H1 (cell line): ENCODE data around the gene DMAC2. TPM values are rescaled to one million over a fixed set of nuclear protein-coding genes. Genes with fewer than 3 reads are reported as not detected.

Source experiments
- CTCF ChIA-PET: fragments of 300-600 bp; sonication (Branson Sonifier 250); formaldehyde crosslinking; loops from one replicate; lab custom pipeline; 2021; ENCODE audit not compliant: partially characterized antibody; lab: Charles Lee
- POLR2A ChIA-PET: fragments of 300-600 bp; sonication (Branson Sonifier 250); formaldehyde crosslinking; loops from one replicate; lab custom pipeline; 2021; ENCODE audit warnings: inconsistent platforms; ENCODE audit not compliant: partially characterized antibody; lab: Charles Lee
- DNase-seq, 2 experiments: peaks; one replicate each; pipeline versions ENCODE4 v3.0.0 to v3.0.0-alpha.2; 2010 to 2022; ENCODE audit warnings: low spot score in 2 of 2, low read depth in 1 of 2, mixed read lengths in 1 of 2
- FAIRE-seq: peaks from 2 replicates; lab custom pipeline; 2011; peaks lifted over from hg19 to GRCh38; lab: Jason Lieb, UNC
- H2AFZ ChIP-seq: 2 replicates; pipeline ENCODE4 v1.8.1; 2012; ENCODE audit warnings: low read length, inconsistent platforms
- H2AK5ac ChIP-seq: 2 replicates; pipeline ENCODE4 v1.6.1; 2013; ENCODE audit warnings: low read depth, low read length
- H2BK120ac ChIP-seq: replicated peaks from 2 replicates; pipeline ENCODE3; 2013; ENCODE audit warnings: low read depth, low read length, inconsistent platforms
- H2BK12ac ChIP-seq: 2 replicates; pipeline ENCODE4 v1.6.1; 2013; ENCODE audit warnings: low read depth, low read length
- H2BK15ac ChIP-seq: 2 replicates; pipeline ENCODE4 v1.6.1; 2013; ENCODE audit warnings: low read length
- H2BK20ac ChIP-seq: 2 replicates; pipeline ENCODE4 v1.6.1; 2013; ENCODE audit warnings: low read length
- H2BK5ac ChIP-seq: 2 replicates; pipeline ENCODE4 v1.6.1; 2013; ENCODE audit warnings: low read depth, low read length
- H3K14ac ChIP-seq: 2 replicates; pipeline ENCODE4 v1.6.1; 2013; ENCODE audit warnings: inconsistent platforms; ENCODE audit not compliant: insufficient read length
- H3K18ac ChIP-seq: 2 replicates; pipeline ENCODE4 v1.6.1; 2013; ENCODE audit warnings: low read length; ENCODE audit errors: extremely low read depth
- H3K23ac ChIP-seq: 2 replicates; pipeline ENCODE4 v1.6.1; 2013; ENCODE audit warnings: inconsistent platforms; ENCODE audit not compliant: insufficient read length
- H3K23me2 ChIP-seq: 2 replicates; pipeline ENCODE4 v1.6.1; 2013; ENCODE audit warnings: low read depth, low read length
- H3K27ac ChIP-seq: 2 replicates; pipeline ENCODE4 v1.6.1; 2011; ENCODE audit warnings: low read depth, low read length, inconsistent platforms
- H3K27me3 ChIP-seq, 4 experiments: replicated peaks in 1 of 4; 1 replicate in 1 of 4; 2 replicates in 3 of 4; pipeline versions ENCODE4 v1.6.1 to v1.8.1; 2011 to 2013; ENCODE audit warnings: low read length in 3 of 4, mild to moderate bottlenecking in 3 of 4, inconsistent platforms in 2 of 4, mixed read lengths in 2 of 4, moderate library complexity in 1 of 4; ENCODE audit not compliant: control insufficient read depth in 3 of 4, insufficient read depth in 3 of 4; ENCODE audit errors: extremely low read depth in 1 of 4
- H3K36me3 ChIP-seq, 4 experiments: 2 replicates each; pipeline versions ENCODE4 v1.6.1 to v1.8.1; 2011 to 2013; ENCODE audit warnings: mild to moderate bottlenecking in 4 of 4, low read length in 3 of 4, moderate library complexity in 2 of 4, control low read depth in 1 of 4, inconsistent platforms in 1 of 4; ENCODE audit not compliant: insufficient read depth in 4 of 4, control insufficient read depth in 2 of 4
- H3K4ac ChIP-seq: replicated peaks from 2 replicates; pipeline ENCODE3; 2013; ENCODE audit warnings: low read length, low read depth, mixed read lengths, inconsistent platforms; ENCODE audit not compliant: insufficient read length
- H3K4me1 ChIP-seq, 4 experiments: replicated peaks in 1 of 4; 1 replicate in 1 of 4; 2 replicates in 3 of 4; pipeline versions ENCODE4 v1.6.1 to v1.8.1; 2011 to 2013; ENCODE audit warnings: low read length in 3 of 4, inconsistent platforms in 2 of 4, mixed read lengths in 1 of 4; ENCODE audit not compliant: insufficient read depth in 4 of 4, control insufficient read depth in 3 of 4
- H3K4me2 ChIP-seq, 2 experiments: 2 replicates each; pipeline versions ENCODE4 v1.6.1 to v1.8.1; 2011 to 2013; ENCODE audit warnings: low read depth in 2 of 2, low read length in 2 of 2, control low read depth in 1 of 2, inconsistent platforms in 1 of 2, mild to moderate bottlenecking in 1 of 2; ENCODE audit not compliant: insufficient read depth in 1 of 2
- H3K4me3 ChIP-seq, 4 experiments: fragments of 200-600, 300-600 bp in 1 of 4; sonication (generic), shearing (Covaris generic), sonication (Bioruptor Twin) in 1 of 4; 2 replicates each; pipeline versions ENCODE4 v1.5.1 to v1.8.1; 2011 to 2016; ENCODE audit warnings: low read length in 4 of 4, low read depth in 3 of 4, control low read depth in 2 of 4, inconsistent platforms in 2 of 4, mild to moderate bottlenecking in 2 of 4, mixed read lengths in 1 of 4, moderate library complexity in 1 of 4; ENCODE audit not compliant: insufficient read depth in 2 of 4; ENCODE audit errors: extremely low read depth in 1 of 4
- H3K56ac ChIP-seq: replicated peaks from 2 replicates; pipeline ENCODE3; 2013; ENCODE audit warnings: low read depth, mild to moderate bottlenecking, mixed read lengths, low read length, inconsistent platforms; ENCODE audit not compliant: insufficient read length
- H3K79me1 ChIP-seq: 2 replicates; pipeline ENCODE4 v1.6.1; 2013; ENCODE audit warnings: low read depth, low read length, control low read depth
- H3K79me2 ChIP-seq, 2 experiments: 2 replicates each; pipeline versions ENCODE4 v1.6.1 to v1.8.1; 2012 to 2013; ENCODE audit warnings: low read length in 2 of 2, mild to moderate bottlenecking in 2 of 2, inconsistent platforms in 1 of 2; ENCODE audit not compliant: insufficient read depth in 2 of 2, control insufficient read depth in 1 of 2
- H3K9ac ChIP-seq, 4 experiments: replicated peaks in 1 of 4; 1 replicate in 1 of 4; 2 replicates in 3 of 4; pipeline versions ENCODE4 v1.6.1 to v1.8.1; 2011 to 2013; ENCODE audit warnings: low read depth in 3 of 4, low read length in 3 of 4, control low read depth in 2 of 4, mild to moderate bottlenecking in 2 of 4, moderate library complexity in 2 of 4, inconsistent platforms in 1 of 4; ENCODE audit errors: extremely low read depth in 1 of 4
- H3K9me3 ChIP-seq, 2 experiments: 2 replicates each; pipeline versions ENCODE4 v1.6.1 to v1.8.1; 2012 to 2013; ENCODE audit warnings: mild to moderate bottlenecking in 2 of 2, moderate library complexity in 2 of 2, control low read depth in 1 of 2, inconsistent platforms in 1 of 2, low read depth in 1 of 2, low read length in 1 of 2, mixed read lengths in 1 of 2; ENCODE audit not compliant: insufficient read depth in 2 of 2
- H4K20me1 ChIP-seq, 2 experiments: replicated peaks in 1 of 2; 2 replicates each; pipeline versions ENCODE3 to v1.8.1; 2011 to 2013; ENCODE audit warnings: inconsistent platforms in 2 of 2, low read length in 2 of 2, mild to moderate bottlenecking in 1 of 2; ENCODE audit not compliant: insufficient read depth in 2 of 2, control insufficient read depth in 1 of 2
- H4K5ac ChIP-seq: 2 replicates; pipeline ENCODE4 v1.6.1; 2013; ENCODE audit warnings: low read length, low read depth, mixed read lengths, inconsistent platforms; ENCODE audit not compliant: insufficient read length
- H4K8ac ChIP-seq: 2 replicates; pipeline ENCODE4 v1.8.0; 2013; ENCODE audit warnings: mild to moderate bottlenecking, moderate library complexity, low read length, inconsistent platforms; ENCODE audit not compliant: insufficient read depth; ENCODE audit errors: extremely low read depth
- H4K91ac ChIP-seq: replicated peaks from 2 replicates; pipeline ENCODE3; 2013; ENCODE audit warnings: low read length, mixed read lengths, inconsistent platforms; ENCODE audit not compliant: insufficient read length
- CHD7 ChIP-seq: fragments of 300-600 bp; sonication (generic); IDR thresholded peaks from 2 replicates; pipeline ENCODE4 v1.7.1; 2012; ENCODE audit warnings: low read length, moderate library complexity, mild to moderate bottlenecking, inconsistent platforms; ENCODE audit not compliant: insufficient replicate concordance
- WGBS, 2 experiments: shearing (Covaris generic) in 1 of 2; methylation state at CpG; one replicate each; pipeline versions ENCODE4 v1.1.6 to v1.1.7; 2013 to 2015; ENCODE audit warnings: low lambda C conversion rate in 2 of 2, mixed read lengths in 2 of 2, inconsistent platforms in 1 of 2, low coverage in 1 of 2, missing lambda C conversion rate in 1 of 2; ENCODE audit not compliant: insufficient replicate concordance in 2 of 2, insufficient coverage in 1 of 2, insufficient read length in 1 of 2; ENCODE audit errors: extremely low coverage in 1 of 2, missing lambda C conversion rate in 1 of 2; 5-methylcytosine and 5-hydroxymethylcytosine counted together
- polyA plus RNA-seq, 7 experiments: library from polyadenylated mRNA; depleted of rRNA in 3 of 7; stranded (reverse) in 5 of 7; unstranded in 2 of 7; fragments of >200 nt in 5 of 7; fragments of 200-250 nt in 2 of 7; gene quantifications; 1 replicate in 5 of 7; 2 replicates in 1 of 7; 4 replicates in 1 of 7; pipeline versions ENCODE4 v1.2.1 to v1.2.3, GENCODE V29; 2011 to 2013; ENCODE audit warnings: missing spikeins in 2 of 7, mixed read lengths in 2 of 7
- total RNA-seq: library from RNA; stranded (reverse); fragmentation: NEBNext Ultra II Directional; extraction: Animal tissue kit (Norgen Biotek cat#: 25700); gene quantifications from 2 replicates; pipeline ENCODE4 v1.2.1, GENCODE V29; 2021

Gene DMAC2
- total and polyA plus RNA-seq, 2 of the 8 experiments (the other 6 are each of a cell fraction or from before 2014, with no cell fraction given) = 86.8 to 170 TPM

GRCh38 chr19:41478171-41478570 is 38.5 kb upstream of the DMAC2 start:
- Histone ChIP-seq H2BK5ac (no peak overlapping the region), H3K4me3 (no peak overlapping the region), H2AK5ac (no peak overlapping the region), H2AFZ (no peak overlapping the region), H2BK20ac (no peak overlapping the region), H4K5ac (no peak overlapping the region), H4K91ac (no peak overlapping the region), H2BK120ac (no peak overlapping the region), H3K27ac (no peak overlapping the region), H3K9ac (no peak overlapping the region), H3K79me1 (no peaks in the 10 kb centered on the region), H3K23me2 (no peaks in the 10 kb centered on the region), H4K8ac (no peak overlapping the region), H3K36me3 (no peaks in the 10 kb centered on the region), H3K79me2 (no peaks in the 10 kb centered on the region), H2BK15ac (no peak overlapping the region), H2BK12ac (no peak overlapping the region), H3K4me2 (no peak overlapping the region), H3K18ac (no peak overlapping the region), H4K20me1 (no peaks in the 10 kb centered on the region), H3K56ac (no peak overlapping the region), H3K4ac (no peak overlapping the region), H3K4me1 (no peaks in the 10 kb centered on the region), H3K14ac (no peak overlapping the region), H3K27me3 (no peaks in the 10 kb centered on the region), H3K9me3 (peaks cover 41 to 78% of the 10 kb centered on the region in 2 experiments), H3K23ac (no peak overlapping the region)
- DNase-seq (no peak), FAIRE-seq (no peak)
- ChIA-PET POLR2A (no interaction called here), CTCF (no interaction called here)
- WGBS, 2 experiments = 82% methylated on average over 8 of the region's 8 CpGs; no CpG with 5 or more reads in 1 of the 2 experiments
- no peak for TF ChIP-seq CHD7
